Left renal pelvis (tissue), 4 donors: ENCODE data around the gene FAM20A. TPM values are rescaled to one million over a fixed set of nuclear protein-coding genes. Genes with fewer than 3 reads are reported as not detected.
"Not testable (repeated sequence)": the region's sequence is repeated elsewhere in the genome, so short reads cannot be mapped to it uniquely, and the experiment has no call there.

Experiments used
- DNase-seq, 4 donors: peaks; one replicate each; pipeline ENCODE4 v3.0.0-alpha.2; 2013; ENCODE audit warnings: low read depth in 4 of 4, low spot score in 3 of 4
- polyA plus RNA-seq, 4 donors: library from polyadenylated mRNA; unstranded; fragments of 120-200 nt; gene quantifications; one replicate each; pipeline ENCODE4 v1.2.1, GENCODE V29; 2013; ENCODE audit not compliant: insufficient read length in 4 of 4

Gene FAM20A
- polyA plus RNA-seq, 4 donors: 10.8 to 17.4 (median 13.5) TPM

GRCh38 chr17:68505951-68506350, 95.2 kb downstream of the FAM20A start:
- no peak for DNase-seq

DNA sequence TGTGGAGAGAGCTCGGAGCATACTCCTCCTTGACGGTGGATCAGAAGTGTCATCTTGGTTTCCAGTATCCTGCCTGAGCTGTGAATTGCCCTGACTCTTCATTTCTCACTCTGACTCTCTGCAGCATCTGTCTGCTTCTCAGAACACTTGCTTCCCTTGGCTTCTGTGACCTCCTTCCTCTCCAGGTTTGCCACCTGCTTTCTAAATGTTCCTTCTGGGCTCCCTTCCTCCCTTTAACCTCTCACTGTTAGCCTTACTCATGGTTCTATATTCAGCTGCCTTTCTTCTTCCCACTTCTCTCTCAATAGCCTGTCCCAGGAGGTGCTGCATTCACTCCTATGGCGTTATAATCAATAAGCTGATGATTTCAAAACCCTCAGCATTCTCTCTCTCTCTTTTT, 100.1 kb downstream of the FAM20A start:
- no peak for DNase-seq

DNA sequence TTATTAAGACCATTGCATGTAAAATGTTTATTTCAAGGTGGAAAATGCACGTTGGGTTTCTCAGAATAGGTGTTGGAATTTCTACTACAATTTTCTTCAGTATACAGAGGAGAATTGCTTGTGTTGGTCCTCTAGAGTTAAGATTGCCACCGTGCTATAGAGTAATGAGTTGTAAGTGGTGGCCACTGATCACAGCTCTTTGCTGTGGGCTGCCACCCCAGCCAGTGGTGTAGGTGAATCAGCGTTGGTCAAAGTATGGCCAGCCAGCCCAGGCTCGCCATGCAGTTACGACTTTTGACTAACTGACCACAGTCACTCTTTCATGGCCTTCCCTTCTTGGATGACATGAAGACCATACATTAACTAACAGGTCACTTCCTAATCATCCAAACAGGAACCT, 101.6 kb downstream of the FAM20A start:
- DNase-seq: no peak

- DNase-seq: no peak
These were observed 102.5 kb downstream of the FAM20A start for GRCh38 chr17:68498479-68499326.

DNA sequence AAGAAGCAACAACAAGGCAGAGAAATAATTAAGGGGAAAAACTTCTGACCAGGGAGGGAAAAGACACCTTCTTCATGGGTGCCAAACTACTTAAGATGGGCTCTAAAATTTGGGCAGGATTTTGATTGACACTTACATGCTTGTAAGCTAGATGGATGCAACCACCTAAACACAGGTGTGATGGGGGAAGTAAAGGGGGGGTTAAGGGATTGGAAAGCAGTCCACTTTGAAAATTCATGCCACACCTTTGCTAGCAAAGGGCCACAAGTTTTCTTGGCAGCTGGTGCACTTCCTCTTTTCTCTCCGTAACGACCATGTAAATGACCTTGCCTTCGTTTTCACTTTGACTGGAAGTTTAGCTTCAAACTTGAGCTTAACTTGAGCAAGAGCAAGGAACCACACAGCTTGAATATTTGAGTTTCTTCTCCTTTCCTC, 103.3 kb downstream of the FAM20A start:
- DNase-seq: no peak

GRCh38 chr17:68495081-68495480, 106.1 kb downstream of the FAM20A start:
- DNase-seq: no peak

DNA sequence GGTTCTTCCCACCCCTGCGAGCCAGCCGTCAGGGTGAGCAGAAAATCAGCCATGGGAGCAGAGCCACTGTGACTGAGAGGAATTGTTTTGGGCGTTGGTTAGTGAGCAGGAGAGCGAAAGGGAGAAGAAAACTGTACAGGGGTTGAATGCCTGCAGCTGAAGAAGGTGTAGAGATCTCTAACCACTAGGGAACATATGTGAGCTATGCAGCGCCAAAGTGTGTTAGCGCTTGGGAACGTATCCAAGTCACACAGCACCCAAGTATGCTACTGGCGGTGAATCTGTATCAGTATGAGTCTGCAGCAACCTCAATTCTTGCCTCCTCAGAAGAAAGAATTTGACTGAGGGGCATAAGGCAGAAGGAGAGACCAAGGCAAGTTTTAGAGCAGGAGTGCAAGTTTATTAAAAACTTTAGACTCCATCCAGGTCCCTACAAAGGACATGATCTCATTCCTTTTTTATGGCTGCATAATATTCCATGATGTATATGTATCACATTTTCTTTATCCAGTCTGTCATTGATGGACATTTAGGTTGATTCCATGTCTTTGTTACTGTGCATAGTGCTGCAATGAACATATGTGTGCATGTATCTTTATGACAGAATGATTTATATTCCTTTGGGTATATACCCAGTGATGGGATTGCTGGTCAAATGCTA, 108.6 kb downstream of the FAM20A start:
- DNase-seq: not testable (repeated sequence)

DNA sequence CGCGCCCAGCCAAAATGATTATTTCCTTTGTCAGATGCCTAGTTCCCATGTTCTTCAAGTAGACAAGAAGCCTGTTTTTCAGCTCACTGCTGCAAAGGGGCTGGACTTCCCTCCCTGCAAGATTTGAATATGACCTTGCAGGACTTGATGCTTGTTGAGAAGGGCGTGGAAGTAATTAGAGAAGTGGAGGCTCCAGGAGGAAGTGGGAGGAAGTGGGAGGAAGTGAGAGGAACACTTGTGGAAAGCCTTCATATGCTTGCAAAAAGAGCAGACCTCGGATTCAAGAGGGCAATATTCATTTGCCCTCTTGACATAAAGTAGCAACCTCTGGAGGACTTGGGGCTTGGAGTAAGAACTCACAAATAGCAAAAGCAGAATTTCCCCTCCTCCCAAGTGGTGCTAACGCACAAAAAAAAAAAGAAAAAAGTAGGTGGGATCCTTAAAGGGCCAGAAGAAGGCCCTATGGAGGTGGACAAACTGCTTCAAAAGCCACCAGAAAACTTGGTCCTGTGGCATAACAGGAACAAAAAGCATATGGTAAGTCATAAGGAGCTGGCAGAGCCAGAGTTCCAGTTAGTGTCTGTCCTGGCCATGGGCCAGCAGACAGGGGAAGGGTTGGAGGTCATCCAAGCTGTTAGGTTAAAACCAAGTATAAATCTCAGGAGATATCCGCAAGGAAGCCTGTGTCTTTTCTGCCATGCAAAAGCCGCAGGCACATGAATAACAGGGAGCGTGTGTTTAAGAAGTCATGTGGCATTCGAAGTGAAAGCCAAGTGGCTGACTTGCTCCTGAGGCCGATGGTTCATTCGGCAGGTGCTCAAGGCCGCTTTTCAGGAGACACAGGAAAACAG, 109.6 kb downstream of the FAM20A start:
- DNase-seq: no peak

DNA sequence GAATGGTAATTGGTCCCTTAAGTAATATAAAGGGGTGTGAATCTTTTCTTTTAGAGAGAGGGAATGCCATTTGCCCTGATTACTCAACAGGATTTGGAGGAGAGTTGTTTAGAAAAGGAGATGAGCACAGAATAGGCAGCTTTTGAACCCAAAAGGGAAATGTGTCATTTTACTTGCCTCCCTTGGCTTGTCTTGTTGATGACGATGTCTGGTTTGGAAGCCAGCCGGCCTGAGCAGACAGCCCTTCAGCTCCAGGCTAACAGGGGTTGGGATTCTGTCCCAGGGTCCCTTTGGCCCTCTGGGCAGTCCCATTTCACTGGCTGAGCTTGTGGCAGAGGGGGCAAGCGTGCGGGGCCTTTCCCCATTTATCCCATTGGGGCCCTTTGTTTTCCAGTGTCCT, 111.2 kb downstream of the FAM20A start:
- DNase-seq: no peak

Other genes with a start within 250 kb of the FAM20A start
- gene WIPI1, start 143.9 kb downstream of the FAM20A start, polyA plus RNA-seq: 10 to 100 TPM; 21.8 to 24.4 (median 22.7) TPM
- 100 to 1,000 TPM; 271 to 435 (median 366) TPM for gene PRKAR1A, start 88.9 kb downstream of the FAM20A start, polyA plus RNA-seq